GM12878 (cell line): ENCODE measurements around the gene APEX1. TPM values are rescaled to one million over a fixed set of nuclear protein-coding genes. Genes with fewer than 3 reads are reported as not detected.

Experiments used
- ATAC-seq: fragments of 200-7000 bp; cut with Tn5 transposase; 3 replicates; pipeline ENCODE4 v1.9.1; 2020; ENCODE audit warnings: mild to moderate bottlenecking, moderate library complexity
- BruUV-seq: library from RNA; stranded (reverse); fragments of 400-500 nt; replicated peaks from 2 replicates; lab custom pipeline; 2021; lab: Mats Ljungman, UMichigan
- CTCF ChIA-PET: fragments of 300-600 bp; sonication (Branson Sonifier 250); formaldehyde crosslinking; extraction: SDS; loops from one replicate; lab custom pipeline; 2021; ENCODE audit warnings: inconsistent platforms; lab: Yijun Ruan, JAX
- POLR2A ChIA-PET: fragments of 350-600 bp; formaldehyde crosslinking; extraction: SDS; loops from one replicate; lab custom pipeline; 2021; ENCODE audit warnings: inconsistent platforms; lab: Charles Lee
- RAD21 ChIA-PET: fragments of 300-600 bp; sonication (Branson Sonifier 250); formaldehyde crosslinking; loops from one replicate; lab custom pipeline; 2023; ENCODE audit warnings: antibody characterized with exemption; ENCODE audit not compliant: unreplicated experiment; lab: Charles Lee
- SMC1A ChIA-PET: fragments of 300-600 bp; sonication (Branson Sonifier 250); formaldehyde crosslinking; loops from one replicate; lab custom pipeline; 2023; ENCODE audit not compliant: unreplicated experiment, uncharacterized antibody; lab: Charles Lee
- DNase-seq: peaks from one replicate; pipeline ENCODE4 v3.0.0-alpha.2; 2011; ENCODE audit warnings: low read depth, low spot score
- FAIRE-seq: peaks from 3 replicates; lab custom pipeline; 2011; peaks lifted over from hg19 to GRCh38; lab: Jason Lieb, UNC
- H2AFZ ChIP-seq: 2 replicates; pipeline ENCODE4 v1.6.0; 2011; ENCODE audit warnings: low read depth, low read length, control low read depth; ENCODE audit not compliant: control insufficient read depth
- H3K27ac ChIP-seq: 2 replicates; pipeline ENCODE4 v1.5.1; 2011; ENCODE audit warnings: control low read depth; ENCODE audit not compliant: control insufficient read depth, insufficient read depth
- H3K27me3 ChIP-seq, 2 experiments: replicated peaks in 1 of 2; 2 replicates each; pipeline versions ENCODE4 v1.6.0 to v1.6.1; 2011; ENCODE audit warnings: low read length in 1 of 2; ENCODE audit not compliant: control insufficient read depth in 2 of 2, insufficient read depth in 2 of 2
- H3K36me3 ChIP-seq, 2 experiments: 2 replicates each; pipeline ENCODE4 v1.5.1; 2011; ENCODE audit warnings: low read length in 1 of 2; ENCODE audit not compliant: control insufficient read depth in 2 of 2, insufficient read depth in 2 of 2
- H3K4me1 ChIP-seq: 2 replicates; pipeline ENCODE4 v1.6.1; 2011; ENCODE audit warnings: mild to moderate bottlenecking, low read length, moderate library complexity, mixed read lengths; ENCODE audit not compliant: control insufficient read depth, insufficient read depth
- H3K4me2 ChIP-seq: 2 replicates; pipeline ENCODE4 v1.6.0; 2011; ENCODE audit warnings: control low read depth; ENCODE audit not compliant: control insufficient read depth, insufficient read depth
- H3K4me3 ChIP-seq: fragments of 200-600 bp; sonication (generic); 2 replicates; pipeline ENCODE4 v1.5.1; 2016
- H3K79me2 ChIP-seq: 2 replicates; pipeline ENCODE4 v1.6.0; 2011; ENCODE audit warnings: low read length; ENCODE audit not compliant: control insufficient read depth, insufficient read depth
- H3K9ac ChIP-seq: 2 replicates; pipeline ENCODE4 v1.8.0; 2011; ENCODE audit warnings: low read length, control low read depth, mixed read lengths; ENCODE audit not compliant: control insufficient read depth, insufficient read depth
- H3K9me3 ChIP-seq: replicated peaks from 3 replicates; pipeline ENCODE4 v1.5.1; 2011; ENCODE audit warnings: mild to moderate bottlenecking, low read length; ENCODE audit not compliant: control insufficient read depth, insufficient read depth
- H4K20me1 ChIP-seq: 2 replicates; pipeline ENCODE4 v1.6.0; 2011; ENCODE audit not compliant: control insufficient read depth, insufficient read depth
- ASH2L ChIP-seq: fragments of 300-600, 200-600 bp; sonication (generic); IDR thresholded peaks from 2 replicates; pipeline ENCODE4 v1.6.1; 2017; ENCODE audit warnings: low read depth, mild to moderate bottlenecking, borderline replicate concordance
- BRCA1 ChIP-seq: IDR thresholded peaks from 2 replicates; pipeline ENCODE4 v1.6.1; 2011; ENCODE audit warnings: low read depth, low read length, improper control_type of control experiment
- CBX3 ChIP-seq: fragments of 200-600 bp; sonication (generic); IDR thresholded peaks from 2 replicates; pipeline ENCODE4 v1.6.1; 2016; ENCODE audit warnings: low read depth, borderline replicate concordance
- CEBPZ ChIP-seq: fragments of 150-350 bp; IDR thresholded peaks from 2 replicates; pipeline ENCODE4 v1.6.1; 2016; ENCODE audit warnings: low read depth, low read length
- GATAD2B ChIP-seq: fragments of 450-650 bp; conservative IDR thresholded peaks from 2 replicates; pipeline ENCODE4 v1.6.1; 2017; ENCODE audit warnings: low read depth, mild to moderate bottlenecking, moderate library complexity
- LARP7 ChIP-seq: fragments of 450-650 bp; IDR thresholded peaks from 2 replicates; pipeline ENCODE4 v1.6.1; 2017; ENCODE audit warnings: mild to moderate bottlenecking
- POU2F2 ChIP-seq: IDR thresholded peaks from 3 replicates; pipeline ENCODE4 v1.6.1; 2011; ENCODE audit warnings: low read depth, mild to moderate bottlenecking, low read length, borderline replicate concordance
- RB1 ChIP-seq: fragments of 450-650 bp; formaldehyde crosslinking; IDR thresholded peaks from 2 replicates; pipeline ENCODE4 v1.6.1; 2017; ENCODE audit warnings: mild to moderate bottlenecking, borderline replicate concordance
- WRNIP1 ChIP-seq: IDR thresholded peaks from 2 replicates; pipeline ENCODE4 v1.6.1; 2011; ENCODE audit warnings: low read depth, low read length, improper control_type of control experiment, borderline replicate concordance
- WGBS: methylation state at CpG from one replicate; pipeline ENCODE4 v1.1.6; 2016; ENCODE audit warnings: low lambda C conversion rate; ENCODE audit not compliant: insufficient replicate concordance, insufficient coverage; ENCODE audit errors: missing lambda C conversion rate; 5-methylcytosine and 5-hydroxymethylcytosine counted together
- in situ Hi-C: fragments of 300-500 bp; cut with MboI; formaldehyde crosslinking; loops from 9 replicates; pipeline ENCODE4 v1.14.3; 2018; ENCODE audit warnings: mixed read lengths
- intact Hi-C: fragments of 100-400 bp; cut with micrococcal nuclease; formaldehyde crosslinking; loops from one replicate; pipeline ENCODE4 v1.14.2; 2022; ENCODE audit not compliant: unreplicated experiment
- polyA plus RNA-seq, 11 experiments: library from polyadenylated mRNA; depleted of rRNA in 4 of 11; unstranded in 6 of 11; stranded (reverse) in 5 of 11; fragments of >200 nt; fragmentation: Nextera tagmentation in 4 of 11; fragmentation: Illumina TruSeq in 1 of 11; extraction: Ambion mirVana in 4 of 11; extraction: Trizol in 1 of 11; gene quantifications; 1 replicate in 1 of 11; 2 replicates in 10 of 11; pipeline versions ENCODE4 v1.2.1 to v1.2.3, GENCODE V29; 2011 to 2016; ENCODE audit warnings: inconsistent platforms in 2 of 11, missing spikeins in 2 of 11, low read depth in 1 of 11
- total RNA-seq, 4 experiments: library from RNA; depleted of rRNA in 3 of 4; stranded (reverse); fragments of >200 nt in 3 of 4; fragmentation: Illumina TruSeq in 1 of 4; extraction: Trizol in 1 of 4; gene quantifications; 2 replicates each; pipeline versions ENCODE4 v1.2.1 to v1.2.3, GENCODE V29; 2013 to 2021
- TF ChIP-seq, protein P1 (sequence below): IDR thresholded peaks from 2 replicates; pipeline ENCODE4 v1.6.1; 2011; ENCODE audit warnings: low read depth, mild to moderate bottlenecking, low read length, moderate library complexity, borderline replicate concordance; ENCODE audit errors: extremely low read depth
- TF ChIP-seq, protein P2 (sequence below): IDR thresholded peaks from 2 replicates; pipeline ENCODE4 v1.6.1; 2011; ENCODE audit warnings: borderline replicate concordance, low read depth, mild to moderate bottlenecking, moderate library complexity, low read length; ENCODE audit not compliant: insufficient read depth, poor library complexity, severe bottlenecking
- TF ChIP-seq, protein P3 (sequence below): fragments of 450-650 bp; formaldehyde crosslinking; IDR thresholded peaks from 2 replicates; pipeline ENCODE4 v1.5.0; 2022; ENCODE audit warnings: mild to moderate bottlenecking, missing genetic modification characterization

APEX1 gene
- total and polyA plus RNA-seq, 10 of the 15 experiments (the other 5 are each of a cell fraction or from before 2014, with no cell fraction given) = 115 to 407 (median 300) TPM

GRCh38 chr14:20419419-20419818, 35.6 kb upstream of the APEX1 start (continued):
- TF ChIP-seq, protein P1, sequence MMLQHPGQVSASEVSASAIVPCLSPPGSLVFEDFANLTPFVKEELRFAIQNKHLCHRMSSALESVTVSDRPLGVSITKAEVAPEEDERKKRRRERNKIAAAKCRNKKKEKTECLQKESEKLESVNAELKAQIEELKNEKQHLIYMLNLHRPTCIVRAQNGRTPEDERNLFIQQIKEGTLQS = no peak
- no peak for TF ChIP-seq WRNIP1
- TF ChIP-seq CBX3 = no peak

GRCh38 chr14:20421267-20421666, 33.8 kb upstream of the APEX1 start:
- FAIRE-seq (no peak), DNase-seq (no peak), ATAC-seq (no peak)
- peaks cover 5% of the 10 kb centered on the region; the same call in 1 of the 2 replicates for H3K4me1 ChIP-seq
- H3K27me3 ChIP-seq = no peaks in the 10 kb centered on the region
- POLR2A ChIA-PET = interaction anchor here (1.0 kb wide), 1 partner anchor 34 kb away, joined by 3 read pairs; the partner anchor contains the start of gene APEX1
- no peak overlapping the region for H3K4me2 ChIP-seq
- no peak overlapping the region for H2AFZ ChIP-seq
- RAD21 ChIA-PET = interaction anchor here (1.0 kb wide), 1 partner anchor 78 kb away, joined by 3 read pairs; the partner anchor contains the start of gene PARP2
- SMC1A ChIA-PET = interaction anchor here (0.9 to 1.6 kb wide), 3 partner anchors 93 to 262 kb away, joined by 3 to 4 read pairs (median 3); partner anchors contain the start of gene RNASE4
- in situ Hi-C loops (no loop called here), intact Hi-C loops (no loop called here)
- BruUV-seq = no TSS peak
- CTCF ChIA-PET = interaction anchor here (0.8 to 2.3 kb wide), 5 partner anchors 35 to 186 kb away, joined by 3 to 15 read pairs (median 3); partner anchors contain the start of gene PNP
- no peaks in the 10 kb centered on the region for H3K79me2 ChIP-seq
- no peak overlapping the region for H3K9ac ChIP-seq
- no peaks in the 10 kb centered on the region for H3K9me3 ChIP-seq
- WGBS = 85% methylated on average over 2 of the region's 2 CpGs
- H4K20me1 ChIP-seq = no peaks in the 10 kb centered on the region
- H3K27ac ChIP-seq = no peak overlapping the region
- no peak overlapping the region for H3K4me3 ChIP-seq
- no peaks in the 10 kb centered on the region for H3K36me3 ChIP-seq
- TF ChIP-seq BRCA1 (no peak), POU2F2 (no peak), LARP7 (no peak), GATAD2B (no peak), RB1 (no peak), CEBPZ (no peak), ASH2L (no peak)
- TF ChIP-seq, protein P2, sequence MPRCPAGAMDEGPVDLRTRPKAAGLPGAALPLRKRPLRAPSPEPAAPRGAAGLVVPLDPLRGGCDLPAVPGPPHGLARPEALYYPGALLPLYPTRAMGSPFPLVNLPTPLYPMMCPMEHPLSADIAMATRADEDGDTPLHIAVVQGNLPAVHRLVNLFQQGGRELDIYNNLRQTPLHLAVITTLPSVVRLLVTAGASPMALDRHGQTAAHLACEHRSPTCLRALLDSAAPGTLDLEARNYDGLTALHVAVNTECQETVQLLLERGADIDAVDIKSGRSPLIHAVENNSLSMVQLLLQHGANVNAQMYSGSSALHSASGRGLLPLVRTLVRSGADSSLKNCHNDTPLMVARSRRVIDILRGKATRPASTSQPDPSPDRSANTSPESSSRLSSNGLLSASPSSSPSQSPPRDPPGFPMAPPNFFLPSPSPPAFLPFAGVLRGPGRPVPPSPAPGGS = no peak
- TF ChIP-seq, protein P3, sequence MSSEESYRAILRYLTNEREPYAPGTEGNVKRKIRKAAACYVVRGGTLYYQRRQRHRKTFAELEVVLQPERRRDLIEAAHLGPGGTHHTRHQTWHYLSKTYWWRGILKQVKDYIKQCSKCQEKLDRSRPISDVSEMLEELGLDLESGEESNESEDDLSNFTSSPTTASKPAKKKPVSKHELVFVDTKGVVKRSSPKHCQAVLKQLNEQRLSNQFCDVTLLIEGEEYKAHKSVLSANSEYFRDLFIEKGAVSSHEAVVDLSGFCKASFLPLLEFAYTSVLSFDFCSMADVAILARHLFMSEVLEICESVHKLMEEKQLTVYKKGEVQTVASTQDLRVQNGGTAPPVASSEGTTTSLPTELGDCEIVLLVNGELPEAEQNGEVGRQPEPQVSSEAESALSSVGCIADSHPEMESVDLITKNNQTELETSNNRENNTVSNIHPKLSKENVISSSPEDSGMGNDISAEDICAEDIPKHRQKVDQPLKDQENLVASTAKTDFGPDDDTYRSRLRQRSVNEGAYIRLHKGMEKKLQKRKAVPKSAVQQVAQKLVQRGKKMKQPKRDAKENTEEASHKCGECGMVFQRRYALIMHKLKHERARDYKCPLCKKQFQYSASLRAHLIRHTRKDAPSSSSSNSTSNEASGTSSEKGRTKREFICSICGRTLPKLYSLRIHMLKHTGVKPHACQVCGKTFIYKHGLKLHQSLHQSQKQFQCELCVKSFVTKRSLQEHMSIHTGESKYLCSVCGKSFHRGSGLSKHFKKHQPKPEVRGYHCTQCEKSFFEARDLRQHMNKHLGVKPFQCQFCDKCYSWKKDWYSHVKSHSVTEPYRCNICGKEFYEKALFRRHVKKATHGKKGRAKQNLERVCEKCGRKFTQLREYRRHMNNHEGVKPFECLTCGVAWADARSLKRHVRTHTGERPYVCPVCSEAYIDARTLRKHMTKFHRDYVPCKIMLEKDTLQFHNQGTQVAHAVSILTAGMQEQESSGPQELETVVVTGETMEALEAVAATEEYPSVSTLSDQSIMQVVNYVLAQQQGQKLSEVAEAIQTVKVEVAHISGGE (CRISPR knock-in tag) = no peak
